ENCODE data around the gene NTRK3.

Gene NTRK3

GRCh38 chr15:88178631-88179030 lies 77.9 kb downstream of the NTRK3 start:
- no peak for TF ChIP-seq EZH2phosphoT487 (IDR thresholded peaks at IDR 0.05; ENCODE audit: borderline replicate concordance)
- no peak for TF ChIP-seq CTCF (conservative IDR thresholded peaks at IDR 0.05; ENCODE audit: low read length)
- Histone ChIP-seq H3K9me2 (replicated peaks; ENCODE audit: low read depth, low read length) (no peaks in the 10 kb centered on the region), H3K4me2 (ENCODE audit: low read depth, low read length, poor library complexity, severe bottlenecking) (no peak overlapping the region), H3K4me3 (ENCODE audit: low read length, poor library complexity, severe bottlenecking) (no peak overlapping the region), H3K27me3 (ENCODE audit: insufficient read depth, low read length, poor library complexity, severe bottlenecking) (no peaks in the 10 kb centered on the region), H2AFZ (ENCODE audit: low read length) (no peak overlapping the region), H3K4me1 (ENCODE audit: insufficient read depth, low read length, poor library complexity, severe bottlenecking) (no peaks in the 10 kb centered on the region), H3K36me3 (ENCODE audit: insufficient read depth, low read length) (no peaks in the 10 kb centered on the region), H3F3A (ENCODE audit: low read depth) (no peaks in the 10 kb centered on the region), H3K9me3 (ENCODE audit: insufficient read depth, low read depth, low read length) (no peaks in the 10 kb centered on the region), H3K79me2 (ENCODE audit: insufficient read depth, low read length) (no peaks in the 10 kb centered on the region), H3K9ac (ENCODE audit: low read depth, low read length, poor library complexity, severe bottlenecking) (no peak overlapping the region), H4K20me1 (ENCODE audit: insufficient read depth, low read length, poor library complexity, severe bottlenecking) (no peaks in the 10 kb centered on the region)

GRCh38 chr15:88177451-88177850 lies 79.1 kb downstream of the NTRK3 start:
- no peak for TF ChIP-seq CTCF (conservative IDR thresholded peaks at IDR 0.05; ENCODE audit: low read length)
- TF ChIP-seq EZH2phosphoT487 (IDR thresholded peaks at IDR 0.05; ENCODE audit: borderline replicate concordance), result no peak
- Histone ChIP-seq H3K9me3 (ENCODE audit: insufficient read depth, low read depth, low read length) (no peaks in the 10 kb centered on the region), H3K27me3 (ENCODE audit: insufficient read depth, low read length, poor library complexity, severe bottlenecking) (no peaks in the 10 kb centered on the region), H3K36me3 (ENCODE audit: insufficient read depth, low read length) (no peaks in the 10 kb centered on the region), H4K20me1 (ENCODE audit: insufficient read depth, low read length, poor library complexity, severe bottlenecking) (no peaks in the 10 kb centered on the region), H3K9me2 (replicated peaks; ENCODE audit: low read depth, low read length) (no peaks in the 10 kb centered on the region), H3F3A (ENCODE audit: low read depth) (no peaks in the 10 kb centered on the region), H3K4me2 (ENCODE audit: low read depth, low read length, poor library complexity, severe bottlenecking) (no peak overlapping the region), H3K4me3 (ENCODE audit: low read length, poor library complexity, severe bottlenecking) (no peak overlapping the region), H3K4me1 (ENCODE audit: insufficient read depth, low read length, poor library complexity, severe bottlenecking) (no peaks in the 10 kb centered on the region), H2AFZ (ENCODE audit: low read length) (no peak overlapping the region), H3K9ac (ENCODE audit: low read depth, low read length, poor library complexity, severe bottlenecking) (no peak overlapping the region), H3K79me2 (ENCODE audit: insufficient read depth, low read length) (no peaks in the 10 kb centered on the region)

- no peaks in the 10 kb centered on the region for H3K79me2 ChIP-seq (ENCODE audit: insufficient read depth, low read length)
- H3K9ac ChIP-seq (ENCODE audit: low read depth, low read length, poor library complexity, severe bottlenecking), result no peak overlapping the region
- H2AFZ ChIP-seq (ENCODE audit: low read length), result no peak overlapping the region
- no peaks in the 10 kb centered on the region for H3F3A ChIP-seq (ENCODE audit: low read depth)
- H3K4me2 ChIP-seq (ENCODE audit: low read depth, low read length, poor library complexity, severe bottlenecking), result no peak overlapping the region
- no peak for TF ChIP-seq CTCF (conservative IDR thresholded peaks at IDR 0.05; ENCODE audit: low read length)
- TF ChIP-seq EZH2phosphoT487 (IDR thresholded peaks at IDR 0.05; ENCODE audit: borderline replicate concordance), result no peak
- no peaks in the 10 kb centered on the region for H3K9me2 ChIP-seq (replicated peaks; ENCODE audit: low read depth, low read length)
- no peaks in the 10 kb centered on the region for H3K9me3 ChIP-seq (ENCODE audit: insufficient read depth, low read depth, low read length)
- no peaks in the 10 kb centered on the region for H3K27me3 ChIP-seq (ENCODE audit: insufficient read depth, low read length, poor library complexity, severe bottlenecking)
- H3K4me3 ChIP-seq (ENCODE audit: low read length, poor library complexity, severe bottlenecking), result no peak overlapping the region
- H4K20me1 ChIP-seq (ENCODE audit: insufficient read depth, low read length, poor library complexity, severe bottlenecking), result no peaks in the 10 kb centered on the region
- H3K36me3 ChIP-seq (ENCODE audit: insufficient read depth, low read length), result no peaks in the 10 kb centered on the region
- H3K4me1 ChIP-seq (ENCODE audit: insufficient read depth, low read length, poor library complexity, severe bottlenecking), result no peaks in the 10 kb centered on the region
These were observed 82.0 kb downstream of the NTRK3 start for GRCh38 chr15:88174571-88174970.

All from Loucy (cell line).